ENCODE results near the gene NR5A2. TPM values are rescaled to one million over a fixed set of nuclear protein-coding genes. Genes with fewer than 3 reads are reported as not detected.

Gene NR5A2
- total RNA-seq, 4 donors from 2014 or later = 1.1 to 1.9 (median 1.2) TPM

GRCh38 chr1:200029822-200030152 lies 2.3 kb downstream of the NR5A2 start:
- H3K4me3 ChIP-seq = peak overlapping the region in 2 of 4 donors; percentile 47 to 59
- no peaks in the 10 kb centered on the region for H3K9me3 ChIP-seq
- H3K36me3 ChIP-seq = no peaks in the 10 kb centered on the region
- TF ChIP-seq POLR2A (IDR thresholded peaks at IDR 0.05) (no peak), CTCF (IDR thresholded peaks at IDR 0.05 in 4 of 5, conservative IDR thresholded peaks at IDR 0.05 in 1 of 5) (no peak)
- intact Hi-C loops (cut with DNase I; ENCODE audit: low total_unique reads) (loop anchor here (10.0 kb wide), 2 partner anchors 215 to 275 kb away; no protein-coding TSS in a partner anchor), in situ Hi-C loops (cut with MboI; ENCODE audit: low sequenced_read_pairs in 4 of 4) (no loop called here)
- H3K4me1 ChIP-seq = peaks cover 1 to 2% of the 10 kb centered on the region in 2 donors
- no peak for ATAC-seq
- no peak overlapping the region for H3K27ac ChIP-seq
- H3K27me3 ChIP-seq = peaks cover 71 to 87% (median 75%) of the 10 kb centered on the region in 3 donors
- DNase-seq = no peak

GRCh38 chr1:200030791-200031190 lies 3.3 kb downstream of the NR5A2 start:
- peaks cover 6 to 11% of the 10 kb centered on the region in 2 donors for H3K4me1 ChIP-seq
- in situ Hi-C loops (cut with MboI; ENCODE audit: low sequenced_read_pairs in 4 of 4) = no loop called here
- ATAC-seq = no peak
- no peak for DNase-seq
- TF ChIP-seq CTCF (IDR thresholded peaks at IDR 0.05 in 4 of 5, conservative IDR thresholded peaks at IDR 0.05 in 1 of 5) (no peak), POLR2A (IDR thresholded peaks at IDR 0.05) (no peak)
- no peaks in the 10 kb centered on the region for H3K36me3 ChIP-seq
- no peaks in the 10 kb centered on the region for H3K9me3 ChIP-seq
- H3K27me3 ChIP-seq = peaks cover 81 to 95% (median 83%) of the 10 kb centered on the region in 3 donors
- H3K27ac ChIP-seq = no peak overlapping the region
- intact Hi-C loops (cut with DNase I; ENCODE audit: low total_unique reads) = loop anchor here (10.0 kb wide), 2 partner anchors 214 to 274 kb away; no protein-coding TSS in a partner anchor
- H3K4me3 ChIP-seq = no peak overlapping the region

GRCh38 chr1:200033511-200034261 lies 6.2 kb downstream of the NR5A2 start:
- H3K4me1 ChIP-seq = peaks cover 6 to 13% of the 10 kb centered on the region in 2 donors
- H3K27me3 ChIP-seq = peaks cover 93 to 96% (median 96%) of the 10 kb centered on the region in 3 donors
- H3K27ac ChIP-seq = no peak overlapping the region
- no peak for TF ChIP-seq POLR2A (IDR thresholded peaks at IDR 0.05)
- no peak for TF ChIP-seq CTCF (IDR thresholded peaks at IDR 0.05 in 4 of 5, conservative IDR thresholded peaks at IDR 0.05 in 1 of 5)
- H3K4me3 ChIP-seq = no peak overlapping the region
- intact Hi-C loops (cut with DNase I; ENCODE audit: low total_unique reads) (loop anchor here (10.0 kb wide), 2 partner anchors 211 to 271 kb away; no protein-coding TSS in a partner anchor), in situ Hi-C loops (cut with MboI; ENCODE audit: low sequenced_read_pairs in 4 of 4) (no loop called here)
- no peaks in the 10 kb centered on the region for H3K36me3 ChIP-seq
- no peaks in the 10 kb centered on the region for H3K9me3 ChIP-seq
- DNase-seq = no peak
- ATAC-seq = no peak

DNA sequence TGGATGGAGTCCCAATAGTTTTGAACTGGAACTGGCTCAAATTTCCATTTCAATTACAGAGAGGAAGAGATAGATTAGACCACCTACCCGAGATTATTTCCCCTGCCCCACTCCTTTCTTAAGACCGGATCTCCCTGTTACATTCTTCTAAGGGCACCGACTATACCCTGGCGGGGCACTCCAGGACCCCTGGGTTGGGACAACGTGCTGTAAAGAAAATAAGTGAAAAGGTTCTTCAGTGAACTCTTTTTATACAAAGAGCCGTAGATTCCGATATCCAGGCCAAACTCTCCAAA lies 6.7 kb downstream of the NR5A2 start:
- TF ChIP-seq POLR2A (IDR thresholded peaks at IDR 0.05) (no peak), CTCF (IDR thresholded peaks at IDR 0.05 in 4 of 5, conservative IDR thresholded peaks at IDR 0.05 in 1 of 5) (no peak)
- Histone ChIP-seq H3K36me3 (no peaks in the 10 kb centered on the region), H3K9me3 (no peaks in the 10 kb centered on the region), H3K4me3 (no peak overlapping the region), H3K4me1 (peaks cover 9 to 16% of the 10 kb centered on the region in 2 donors), H3K27ac (no peak overlapping the region), H3K27me3 (peaks cover 95 to 98% (median 95%) of the 10 kb centered on the region in 3 donors)
- no peak for ATAC-seq
- no peak for DNase-seq
- intact Hi-C loops (cut with DNase I; ENCODE audit: low total_unique reads) (loop anchor here (10.0 kb wide), 2 partner anchors 211 to 271 kb away; no protein-coding TSS in a partner anchor), in situ Hi-C loops (cut with MboI; ENCODE audit: low sequenced_read_pairs in 4 of 4) (no loop called here)

Measured in gastrocnemius medialis (tissue), 4 donors.